HG02938 (cell line): ENCODE data around the gene FSIP1.
"Not testable (repeated sequence)": the region's sequence is repeated elsewhere in the genome, so short reads cannot be mapped to it uniquely, and the experiment has no call there.

Experiments used
- ATAC-seq: cut with Tn5 transposase; IDR thresholded peaks from one replicate; pipeline ENCODE4 v1.9.1; 2021; ENCODE audit warnings: mild to moderate bottlenecking, moderate library complexity; ENCODE audit not compliant: unreplicated experiment

The FSIP1 gene

DNA sequence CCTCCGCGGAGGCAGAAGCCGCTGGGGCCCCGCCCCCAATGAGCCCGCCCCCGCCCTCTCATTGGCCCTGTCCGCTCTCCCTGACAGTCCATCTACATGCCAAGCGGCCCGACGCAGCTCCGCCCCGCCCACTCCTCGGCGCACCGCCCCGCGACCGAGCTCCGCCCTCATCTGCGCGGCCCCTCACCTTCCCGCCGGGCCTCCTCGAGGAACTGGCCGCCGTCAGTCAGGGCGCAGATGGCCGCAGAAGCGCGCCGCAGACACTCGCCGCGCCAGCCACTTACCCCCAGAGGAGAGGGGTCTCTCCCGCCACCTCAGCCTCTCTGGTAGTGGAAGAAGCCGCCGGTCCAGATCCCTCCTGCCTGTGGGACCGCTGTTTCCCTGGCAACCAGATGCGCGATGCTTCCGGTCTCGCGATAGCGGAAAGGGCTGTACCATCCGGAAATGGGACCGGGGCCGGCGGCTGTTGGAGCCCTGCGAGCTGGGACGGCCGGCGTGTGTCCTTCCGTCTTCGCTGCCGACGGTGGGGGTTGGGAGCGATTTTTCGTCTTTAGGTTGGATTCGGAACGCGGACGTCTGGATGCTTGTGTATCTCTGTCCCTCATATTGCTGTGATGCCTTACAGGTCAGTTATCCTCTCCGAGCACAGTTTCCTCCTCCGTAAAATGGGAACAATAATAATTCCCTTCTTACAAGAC is at the start of gene FSIP1:
Gene FSIP1, minus strand, starts transcription at position 401 of the 698 bp plus-strand sequence. CDS start 6,317 bp downstream, outside the sequence.
- ATAC-seq = peak; percentile 97

DNA sequence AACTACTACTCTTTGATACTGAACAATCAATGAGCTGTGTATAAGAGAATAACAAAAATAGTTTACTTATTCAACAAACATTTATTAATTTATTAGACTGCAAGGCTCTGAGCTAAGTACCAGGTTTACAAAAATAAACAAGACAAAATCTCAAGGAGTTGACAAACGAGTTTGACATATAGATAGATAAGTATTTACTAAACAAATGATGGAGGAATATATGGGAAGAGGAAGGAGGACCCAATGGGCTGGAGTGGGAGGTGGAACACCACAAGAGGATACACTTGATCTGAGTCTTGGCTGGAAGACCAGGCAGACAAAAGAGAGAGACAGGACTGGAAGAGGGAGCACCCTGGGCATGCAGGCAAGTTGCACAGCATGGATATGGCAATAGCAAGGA is 47.5 kb upstream of the FSIP1 start:
- no peak for ATAC-seq

DNA sequence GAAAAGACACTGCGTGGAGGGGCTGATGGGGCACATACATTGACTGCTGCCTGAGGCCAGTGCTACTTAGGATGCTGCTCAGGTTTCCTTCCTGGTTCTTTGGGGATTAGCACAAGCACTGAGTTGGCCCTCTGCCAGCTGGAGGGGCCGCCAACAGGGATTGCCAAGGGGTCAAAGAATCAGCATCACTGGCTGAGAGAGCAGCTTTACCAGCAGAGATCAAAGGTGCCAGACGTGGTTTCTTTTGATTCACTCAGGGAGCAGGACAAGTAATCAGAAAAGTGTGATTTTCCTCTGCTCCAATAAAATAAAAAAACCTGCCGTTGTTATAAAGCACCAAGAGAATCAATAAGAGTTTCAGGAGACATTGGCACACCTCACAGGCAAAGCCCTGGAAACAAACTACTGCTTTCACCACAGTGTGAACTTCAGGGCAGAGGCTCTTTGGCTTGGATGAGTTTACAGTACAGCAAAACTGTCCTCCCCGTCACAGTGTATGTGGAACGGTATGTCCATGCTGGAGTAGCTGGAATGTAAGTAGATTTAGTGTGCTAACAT is 45.8 kb upstream of the FSIP1 start:
- no peak for ATAC-seq

DNA sequence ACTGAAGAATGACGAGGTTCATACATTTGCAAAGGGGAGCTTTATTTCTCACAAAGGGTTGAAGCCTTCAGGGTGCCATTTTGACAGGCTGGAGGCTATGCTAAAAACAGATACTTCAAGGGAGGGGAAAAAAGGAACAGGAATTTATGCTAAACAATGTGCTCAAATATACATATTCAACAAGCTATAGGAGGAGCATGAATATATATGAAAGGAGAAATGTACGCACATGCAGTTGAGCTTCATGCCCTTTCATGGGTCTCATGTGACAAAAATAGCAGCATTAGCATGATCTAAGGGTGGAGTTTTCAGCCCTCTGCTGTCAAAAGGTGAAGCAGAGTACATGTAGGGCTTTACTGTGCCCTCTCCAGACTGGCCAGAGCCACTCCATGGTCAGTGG is 44.3 kb upstream of the FSIP1 start:
- no peak for ATAC-seq

DNA sequence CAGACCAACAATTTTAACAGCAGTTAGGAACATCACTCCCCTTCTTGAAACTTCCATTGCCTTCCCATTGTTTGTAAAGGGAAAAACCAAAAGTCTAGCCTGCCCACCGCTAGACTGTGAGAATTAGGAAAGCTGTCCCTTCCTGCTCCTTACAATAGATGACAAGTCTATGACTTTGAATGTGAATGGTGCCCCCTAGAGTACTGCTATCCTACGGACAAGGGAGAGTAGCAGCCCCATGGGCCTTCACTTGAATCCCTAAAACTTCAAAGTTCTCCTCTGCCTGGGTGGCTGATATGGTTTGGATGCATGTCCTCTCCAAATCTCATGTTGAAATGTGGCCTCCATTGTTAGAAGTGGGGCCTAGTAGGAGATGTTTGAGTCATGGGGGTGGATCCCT is 41.0 kb upstream of the FSIP1 start:
- no peak for ATAC-seq

DNA sequence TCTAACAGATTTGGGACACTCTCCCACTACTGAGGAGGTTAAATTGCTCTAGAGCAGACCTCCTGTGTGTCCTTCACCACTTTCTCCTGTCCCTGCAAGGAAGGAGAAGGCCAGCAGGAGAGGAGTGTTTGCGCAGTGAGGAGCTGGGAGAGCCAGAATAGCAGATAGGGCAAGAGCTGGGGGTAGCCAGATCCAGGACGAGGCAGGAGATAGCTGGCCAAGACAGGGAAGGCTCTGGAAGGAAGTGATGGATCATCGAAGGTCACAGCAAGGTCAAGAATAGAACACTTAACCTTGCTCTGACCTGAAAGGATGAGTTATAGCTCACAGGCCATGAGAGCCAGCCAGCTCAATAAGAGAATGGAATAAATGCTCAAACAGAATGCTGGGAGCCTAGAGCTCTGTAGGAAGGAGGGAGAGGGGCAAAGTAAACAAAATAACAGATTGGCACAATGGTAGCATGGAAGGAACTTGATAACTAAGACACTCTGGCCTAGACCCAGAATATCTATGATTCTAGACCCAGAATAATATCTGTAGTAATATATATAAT is 37.5 kb upstream of the FSIP1 start:
- ATAC-seq = no peak

DNA sequence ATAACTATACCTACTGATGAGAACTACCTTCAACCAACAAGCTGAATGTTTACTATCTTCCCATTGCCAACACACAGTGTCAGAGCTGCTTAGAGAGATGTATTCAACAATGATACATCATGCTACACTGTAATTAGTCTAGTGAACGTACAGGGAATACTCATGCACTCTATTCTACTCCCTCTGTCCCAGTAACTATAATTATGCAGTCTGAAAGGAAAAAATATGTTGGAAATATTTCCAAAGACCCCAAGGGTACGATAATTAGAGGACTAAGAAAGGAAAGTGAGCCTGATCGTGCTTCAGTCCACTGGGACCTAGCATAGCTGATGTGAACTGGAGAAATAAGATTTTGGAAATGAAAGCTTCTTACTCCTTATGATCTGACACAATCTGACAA is 36.9 kb upstream of the FSIP1 start:
- no peak for ATAC-seq

DNA sequence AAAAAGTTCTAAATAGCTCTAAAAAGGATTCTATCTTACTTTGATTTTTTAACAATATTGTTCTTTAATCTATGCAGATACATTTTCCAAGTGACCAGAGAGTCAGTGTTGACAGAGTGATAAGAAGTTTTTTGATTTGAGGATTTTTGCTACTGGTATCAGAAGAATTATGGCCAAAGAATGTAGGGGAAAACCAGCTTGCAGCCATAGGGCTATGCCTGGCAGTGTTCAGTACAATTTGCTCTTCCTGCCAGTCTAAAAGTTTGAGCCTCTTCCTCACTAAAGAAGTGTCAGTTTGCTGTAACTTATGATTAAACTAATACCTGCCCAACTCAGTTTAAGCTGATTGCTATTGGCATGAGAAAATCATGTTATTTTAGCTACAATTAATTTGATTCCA is 35.3 kb upstream of the FSIP1 start:
- ATAC-seq = no peak

DNA sequence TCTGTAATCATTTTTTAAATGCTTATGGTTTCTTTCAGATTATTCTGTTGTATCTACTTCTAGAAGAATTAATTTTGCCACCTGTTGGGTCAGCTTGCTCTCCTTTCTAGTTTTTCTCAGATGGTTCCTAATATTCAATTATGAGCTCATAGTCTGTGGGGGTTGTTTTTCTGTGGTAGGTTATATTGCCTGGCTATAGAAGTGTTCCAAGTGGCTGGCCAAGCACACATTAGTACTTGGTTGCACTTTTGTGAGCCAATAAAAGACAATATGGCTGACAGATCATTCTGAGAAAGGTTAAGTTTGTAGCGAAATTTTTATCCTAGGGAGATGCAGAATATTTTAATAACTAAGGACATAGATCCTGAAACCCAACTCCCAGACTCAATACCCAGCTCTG is 31.8 kb upstream of the FSIP1 start:
- no peak for ATAC-seq

DNA sequence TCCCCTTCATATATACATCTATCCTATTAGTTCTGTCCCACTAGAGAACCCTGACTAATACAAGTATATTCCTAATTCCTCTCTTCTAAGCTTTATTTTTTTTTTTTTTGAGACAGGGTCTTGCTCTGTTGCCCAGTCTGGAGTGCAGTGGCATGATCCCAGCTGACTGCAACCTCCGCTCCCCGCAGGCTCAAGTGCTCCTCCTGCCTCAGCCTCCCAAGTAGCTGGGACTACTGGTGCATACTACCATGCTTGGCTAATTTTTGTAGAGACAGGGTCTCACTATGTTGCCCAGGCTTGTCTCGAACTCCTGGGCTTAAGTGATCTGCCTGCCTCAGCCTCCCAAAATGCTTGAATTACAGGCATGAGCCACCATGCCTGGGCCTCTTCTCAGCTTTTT is 30.0 kb upstream of the FSIP1 start:
- ATAC-seq = not testable (repeated sequence)

DNA sequence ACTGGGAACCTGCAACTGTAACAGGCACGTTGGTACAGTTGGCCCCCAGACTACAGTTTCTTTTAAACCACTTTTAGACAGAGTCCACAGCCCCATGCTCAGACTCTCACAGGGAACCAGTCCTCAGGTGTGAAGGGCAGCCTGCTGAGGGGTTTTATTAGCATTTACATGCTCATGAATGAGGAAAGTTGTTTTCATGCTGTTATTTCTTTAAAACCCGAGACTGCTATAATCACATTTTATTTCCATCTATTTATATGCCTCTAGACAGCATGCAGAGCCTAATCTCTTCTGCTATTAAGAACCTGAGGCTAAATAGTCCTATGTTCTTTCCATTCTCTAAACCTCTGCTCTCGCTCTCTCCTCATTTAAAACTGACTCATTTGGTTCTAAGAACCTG is 26.3 kb upstream of the FSIP1 start:
- no peak for ATAC-seq

DNA sequence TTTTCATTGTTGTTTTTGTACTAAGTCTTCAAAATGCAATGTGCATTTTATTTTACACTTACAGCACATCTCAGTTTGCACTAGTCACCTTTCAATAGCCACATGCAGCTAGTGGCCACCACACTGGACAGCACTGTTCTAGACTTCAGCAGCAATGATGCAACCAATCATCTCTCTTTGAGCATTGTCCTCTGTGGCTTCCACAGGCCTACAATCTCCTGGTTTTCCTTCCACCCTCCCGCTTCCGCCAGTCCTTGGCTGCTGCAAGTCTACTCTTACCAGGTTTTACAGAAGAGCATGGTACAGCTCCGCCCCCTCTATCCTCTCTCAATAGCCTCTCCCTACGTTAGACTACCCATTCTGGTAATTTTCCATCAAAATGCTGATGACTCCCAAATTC is 25.1 kb upstream of the FSIP1 start:
- ATAC-seq = no peak

DNA sequence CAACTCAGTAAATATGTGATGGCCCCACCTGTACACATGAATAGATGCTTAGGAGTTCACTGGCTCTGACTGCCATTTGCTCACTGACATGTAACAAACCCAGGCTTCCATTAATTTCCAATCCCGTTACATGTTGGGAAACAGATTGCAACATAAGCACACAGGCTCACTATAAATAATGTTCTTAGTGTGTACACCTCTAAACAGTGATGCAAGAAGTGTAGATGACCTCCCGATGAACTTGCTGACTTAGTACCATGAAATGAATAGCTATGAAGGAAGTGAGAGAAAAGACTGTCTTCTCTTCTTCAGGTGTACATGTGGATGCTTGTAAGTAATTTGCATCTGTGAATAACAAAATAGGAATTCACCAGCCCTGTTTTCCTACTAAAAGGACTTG is 21.4 kb upstream of the FSIP1 start:
- no peak for ATAC-seq

DNA sequence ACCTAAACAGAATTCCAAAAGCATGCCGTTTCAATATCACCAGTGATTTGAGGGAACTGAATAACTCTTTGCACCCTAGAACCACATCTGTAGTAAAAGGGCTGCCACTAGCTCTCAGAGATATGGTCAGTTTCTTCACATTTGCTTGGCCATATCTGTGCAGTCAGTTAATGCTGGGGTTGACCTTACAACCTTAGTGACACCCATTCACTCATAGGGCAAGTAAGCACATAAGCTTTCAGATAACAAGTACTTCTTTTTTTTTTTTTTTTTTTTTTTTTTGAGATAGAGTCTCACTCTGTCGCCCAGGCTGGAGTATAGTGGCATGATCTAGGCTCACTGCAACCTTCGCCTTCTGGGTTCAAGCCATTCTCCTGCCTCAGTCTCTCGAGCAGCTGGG is 20.4 kb upstream of the FSIP1 start:
- no peak for ATAC-seq

DNA sequence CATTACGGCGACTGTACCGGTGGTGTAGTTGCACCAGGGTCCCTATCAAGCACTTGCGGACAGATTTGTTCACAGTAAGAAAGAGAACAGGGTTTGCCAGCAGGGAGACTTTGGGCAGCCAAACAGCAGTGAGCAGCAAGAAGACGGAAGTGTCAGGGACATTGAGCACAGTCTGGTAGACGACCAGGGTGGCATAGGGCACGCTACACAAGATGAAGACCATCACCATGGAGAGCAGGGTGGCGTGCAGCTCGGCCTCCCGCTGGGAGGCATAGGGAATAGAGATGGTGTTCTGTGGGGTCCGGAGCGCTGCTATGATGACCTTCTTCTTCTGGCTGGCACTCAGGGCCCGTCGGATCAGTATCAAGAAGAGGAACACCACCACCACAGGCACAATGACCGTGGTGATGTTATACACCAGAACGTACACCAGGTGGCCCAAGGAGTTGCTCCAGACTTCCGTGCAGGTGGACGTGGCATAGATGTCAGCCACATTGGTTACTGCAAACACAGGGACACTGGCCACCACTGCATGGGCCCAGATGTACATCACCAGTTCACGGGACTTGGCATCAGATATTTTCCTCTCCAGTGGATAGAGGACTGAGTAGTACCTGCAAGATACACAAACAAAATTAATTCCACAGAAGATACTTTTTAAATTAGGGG is 19.1 kb upstream of the FSIP1 start:
- no peak for ATAC-seq

DNA sequence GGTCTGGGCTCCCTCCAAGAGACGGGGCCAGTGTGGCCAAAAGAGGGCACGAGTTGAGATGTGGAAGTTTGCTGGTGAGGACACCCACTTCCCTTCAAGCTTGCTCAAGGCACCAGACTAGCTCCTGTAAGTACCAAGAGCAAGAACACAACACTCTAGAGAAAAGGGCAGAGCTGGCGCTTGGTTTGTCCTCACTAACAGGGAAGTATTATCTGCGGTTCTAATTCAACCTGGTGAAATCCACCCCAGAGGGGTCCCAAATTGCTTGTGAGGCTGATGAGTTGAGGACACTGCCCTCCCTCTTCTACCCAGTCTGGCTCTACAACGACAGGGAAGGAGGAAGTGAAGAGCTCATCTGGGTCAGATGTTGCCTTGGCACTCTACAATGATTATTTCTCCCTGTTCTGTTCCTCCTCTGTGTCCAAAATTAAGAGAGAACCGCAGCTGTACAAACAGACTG is 16.9 kb upstream of the FSIP1 start:
- no peak for ATAC-seq

DNA sequence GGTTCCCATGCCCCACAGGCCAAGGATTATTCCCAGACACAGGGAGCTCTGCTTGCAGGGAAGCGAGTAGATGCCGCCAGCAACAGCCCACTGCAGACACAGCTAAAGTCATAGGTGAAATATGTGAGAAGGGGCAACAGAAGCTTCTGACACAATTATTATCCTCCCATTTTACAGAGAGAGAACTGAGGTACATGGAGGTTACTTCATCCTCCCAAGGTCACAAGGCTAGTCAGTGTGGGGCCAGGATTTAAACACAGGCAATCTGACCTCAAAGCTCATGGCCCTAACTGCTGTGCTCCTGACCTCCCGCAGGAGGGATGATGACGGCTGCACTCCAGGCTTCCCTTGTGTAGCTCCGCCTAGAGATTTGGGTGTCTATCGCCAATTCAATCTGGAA is 15.7 kb upstream of the FSIP1 start:
- no peak for ATAC-seq

DNA sequence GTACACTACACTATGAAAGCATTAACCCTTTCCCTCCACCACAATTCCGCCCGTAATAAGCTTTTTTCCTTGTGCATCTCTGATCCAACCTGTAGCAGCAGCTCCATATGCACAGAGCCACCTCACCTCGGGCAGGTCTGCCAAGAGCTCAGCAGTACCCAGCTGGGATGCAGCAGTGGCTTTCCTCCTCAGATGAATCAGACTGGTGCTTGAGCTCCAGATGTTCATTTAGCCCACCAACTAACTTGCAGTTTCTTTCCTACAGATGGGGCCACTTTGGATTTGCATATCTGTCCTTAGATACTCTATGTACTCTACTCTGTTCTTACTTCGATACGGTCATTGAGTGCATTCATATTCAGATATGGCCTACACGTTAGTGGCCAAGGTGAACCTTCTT is 14.8 kb upstream of the FSIP1 start:
- no peak for ATAC-seq

DNA sequence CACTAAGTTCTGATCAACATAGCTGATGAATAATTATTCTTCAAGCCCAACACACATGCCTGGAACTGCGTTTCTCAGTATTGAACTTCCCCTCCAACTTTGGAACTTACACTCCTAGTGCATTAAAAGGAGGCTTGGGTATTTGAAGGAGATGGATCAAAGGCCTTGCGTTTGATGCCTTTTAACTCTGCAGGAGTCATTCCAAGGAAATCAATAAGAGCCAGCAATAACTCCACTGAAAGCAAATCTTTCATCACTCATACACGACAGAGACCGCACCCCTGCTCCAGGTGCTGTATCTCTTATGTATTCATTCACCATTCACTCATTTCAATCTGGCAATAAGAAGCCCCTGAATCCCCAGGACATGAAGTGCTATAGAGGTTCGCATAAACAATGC is 14.0 kb upstream of the FSIP1 start:
- ATAC-seq = no peak

DNA sequence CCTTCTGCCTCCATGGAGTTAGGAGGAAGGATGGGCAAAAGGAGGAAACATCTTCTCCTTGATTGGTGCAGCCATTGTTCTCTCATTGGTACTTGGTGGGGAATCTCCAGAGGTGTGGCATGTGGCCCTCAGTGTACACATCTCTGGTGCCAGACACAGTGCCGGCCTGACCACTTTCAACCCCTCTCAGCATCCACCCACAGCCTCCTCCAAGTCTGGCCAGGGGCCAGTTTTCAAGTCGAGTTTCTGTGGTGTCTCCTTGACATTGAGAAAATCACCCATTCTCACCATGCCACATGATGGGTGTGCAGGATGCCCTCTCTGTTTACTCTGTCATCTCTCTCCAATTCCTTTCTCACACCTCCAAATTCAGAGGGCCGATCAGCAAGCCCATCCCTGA is 12.8 kb upstream of the FSIP1 start:
- no peak for ATAC-seq

DNA sequence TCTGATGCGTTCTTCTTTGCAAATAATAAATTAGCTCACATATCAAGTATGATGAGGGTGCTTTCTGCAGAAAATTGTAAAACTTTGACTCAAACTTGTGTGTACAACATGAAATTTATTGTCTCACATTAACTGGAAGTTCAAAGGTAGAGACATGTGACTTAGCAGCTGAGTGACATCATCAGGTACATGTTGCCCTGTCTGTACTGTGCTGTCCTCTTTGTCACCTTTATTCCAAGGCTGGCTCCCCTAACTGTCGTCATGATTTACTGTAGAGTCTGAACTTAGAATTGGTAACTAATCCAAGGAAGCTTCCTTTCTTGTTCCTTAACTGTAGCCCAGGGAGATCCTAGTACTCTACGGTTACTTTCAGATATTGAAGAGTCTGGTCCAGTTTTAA is 12.3 kb upstream of the FSIP1 start:
- ATAC-seq = no peak

DNA sequence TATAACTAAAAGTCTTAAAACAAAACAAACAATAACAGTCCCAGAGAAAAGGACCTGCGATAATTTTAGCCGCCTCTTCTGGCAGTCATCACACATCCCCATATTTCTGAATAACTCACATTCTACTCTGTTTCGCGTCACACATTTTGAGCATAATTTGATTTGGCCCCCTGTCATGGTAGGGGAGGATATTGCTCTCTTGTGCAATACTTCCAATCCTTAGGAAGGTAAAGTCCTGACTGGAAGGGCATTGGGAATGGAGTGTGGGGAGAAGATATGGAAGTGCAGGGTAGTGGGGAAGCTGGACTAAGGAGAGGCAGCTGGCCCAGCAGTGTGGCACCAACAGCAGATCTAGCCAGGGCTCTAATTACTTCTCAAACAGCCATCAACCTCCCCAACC is 11.3 kb upstream of the FSIP1 start:
- ATAC-seq = no peak
